HG02973 (cell line): Measurements from ENCODE around the gene SYCN.

Source experiments
- ATAC-seq: cut with Tn5 transposase; IDR thresholded peaks from one replicate; pipeline ENCODE4 v1.9.1; 2021; ENCODE audit warnings: moderate library complexity; ENCODE audit not compliant: unreplicated experiment

The SYCN gene

DNA sequence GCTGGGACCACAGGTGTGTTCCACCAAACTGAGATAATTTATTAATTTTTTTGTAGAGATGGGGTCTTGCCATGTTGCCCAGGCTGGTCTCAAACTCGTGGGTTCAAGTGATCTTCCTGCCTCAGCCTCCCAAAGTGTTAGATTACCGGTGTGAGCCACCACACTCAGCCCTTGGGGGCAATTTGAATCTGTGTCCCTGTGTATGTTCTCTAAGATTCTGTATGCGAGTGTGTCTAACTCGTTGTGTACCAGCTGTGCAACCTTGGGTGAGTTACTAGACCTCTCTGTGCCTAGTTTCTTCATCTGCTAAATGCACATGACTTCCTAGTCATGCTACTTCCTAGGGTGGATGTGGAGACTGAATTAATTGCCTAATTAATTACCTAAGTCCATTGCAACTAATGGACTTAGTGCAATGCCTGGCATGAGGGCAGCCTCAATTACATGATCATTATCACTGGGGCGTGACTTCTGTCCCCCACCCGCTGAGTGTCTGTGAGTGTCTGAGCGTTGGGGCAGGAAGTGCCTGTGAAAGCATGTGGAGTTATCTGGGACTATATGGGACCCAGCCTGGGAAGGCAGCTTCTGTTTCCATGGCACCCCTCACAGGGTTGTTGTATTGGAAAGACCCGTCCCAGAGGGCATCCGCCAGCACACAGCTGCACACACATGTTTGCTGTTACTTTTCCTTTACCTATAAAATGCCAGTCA is 9.1 kb downstream of the SYCN start:
- no peak for ATAC-seq

DNA sequence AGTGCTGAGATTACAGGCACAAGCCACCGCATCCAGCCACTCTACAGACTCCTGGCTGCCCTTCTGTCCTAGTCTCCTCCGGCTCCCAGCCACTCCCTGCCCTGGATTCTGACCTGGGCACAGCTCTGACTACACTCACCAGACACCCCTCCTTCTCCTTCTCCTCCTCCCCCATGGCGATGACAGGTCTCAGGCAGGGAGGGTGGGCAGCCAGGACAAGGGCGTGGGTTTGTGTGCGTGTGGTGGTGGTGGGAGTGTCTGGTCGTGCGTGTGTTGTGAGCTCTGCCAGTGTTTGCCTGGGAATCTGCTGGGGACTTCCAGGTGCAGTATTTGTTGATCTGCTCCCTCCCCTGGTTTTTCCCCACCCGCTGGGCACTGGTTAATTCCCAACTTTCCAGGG is 10.3 kb downstream of the SYCN start:
- ATAC-seq = no peak

DNA sequence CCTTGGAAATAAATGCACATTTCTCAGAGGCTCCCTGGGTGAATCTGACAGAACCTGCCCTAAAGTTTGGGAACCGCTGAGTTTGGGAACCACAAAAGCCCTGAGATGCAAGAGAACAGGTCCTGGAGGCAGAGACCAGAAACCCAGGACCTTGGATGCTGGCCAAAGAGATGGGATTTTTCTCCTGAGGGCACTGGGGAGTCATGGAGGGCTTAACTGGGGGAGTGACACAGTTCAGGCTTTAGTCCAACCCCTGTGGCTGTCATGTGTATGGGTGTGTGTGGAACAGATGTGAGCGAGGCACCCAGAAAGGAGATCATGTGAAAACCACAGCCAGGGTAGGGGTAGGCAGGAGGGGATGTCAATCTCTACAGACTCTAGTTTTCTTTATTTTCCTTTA is 11.2 kb downstream of the SYCN start:
- ATAC-seq = no peak

DNA sequence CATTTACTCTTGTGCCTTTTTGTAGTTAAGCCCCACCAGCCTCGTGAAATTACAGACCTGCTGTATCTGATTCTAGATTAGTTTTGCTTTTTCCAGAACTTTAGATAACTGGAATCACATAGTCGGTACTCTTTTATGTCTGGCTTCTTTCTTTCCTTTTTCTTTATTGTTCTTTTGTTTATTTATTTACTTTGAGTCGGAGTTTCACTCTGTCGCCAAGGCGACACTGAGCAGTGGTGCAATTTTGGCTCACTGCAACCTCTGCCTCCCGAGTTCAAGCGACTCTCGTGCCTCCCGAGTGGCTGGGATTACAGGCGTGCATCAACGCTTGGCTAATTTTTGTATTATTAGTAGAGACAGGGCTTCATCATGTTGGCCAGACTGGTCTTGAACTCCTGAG is 13.3 kb downstream of the SYCN start:
- no peak for ATAC-seq

DNA sequence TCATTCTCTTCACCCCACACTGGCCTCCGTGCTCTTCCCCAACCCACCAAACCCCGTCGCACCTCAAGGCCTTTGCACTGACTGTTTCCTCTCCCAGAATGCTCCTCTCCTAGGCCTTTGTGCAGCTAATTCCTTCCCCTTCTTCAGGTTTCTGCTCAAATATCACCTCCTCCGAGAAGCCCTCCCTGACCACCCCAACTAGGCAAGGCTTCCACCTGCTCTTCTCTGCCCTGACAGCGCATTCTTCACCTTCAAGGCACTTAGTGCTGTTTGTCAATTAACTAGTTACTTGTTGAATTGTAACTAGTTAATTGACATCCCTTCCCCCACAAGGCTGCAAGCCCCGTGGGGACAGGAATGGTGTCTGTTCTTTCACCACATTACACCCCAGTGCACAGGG is 15.1 kb downstream of the SYCN start:
- ATAC-seq = no peak

DNA sequence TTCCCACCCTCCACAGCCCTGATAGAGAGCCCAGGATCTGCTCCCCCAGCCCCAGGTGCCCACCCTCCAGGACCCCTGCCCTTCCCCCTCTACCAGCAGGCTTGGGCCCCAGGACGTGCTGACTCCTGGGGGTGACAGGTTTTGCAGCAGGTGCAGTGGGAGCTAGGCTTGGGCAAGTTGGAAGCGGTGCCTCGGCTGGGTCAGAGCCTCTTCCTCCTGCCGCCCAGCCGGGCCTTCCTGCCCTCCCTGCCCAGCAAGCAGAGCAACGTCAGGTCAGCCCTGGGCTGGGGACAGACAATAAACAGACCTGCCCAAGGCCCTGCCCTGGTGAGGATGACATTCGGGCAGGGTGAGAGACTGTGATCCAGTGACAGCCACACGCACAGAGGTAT is 16.5 kb downstream of the SYCN start:
- no peak for ATAC-seq

DNA sequence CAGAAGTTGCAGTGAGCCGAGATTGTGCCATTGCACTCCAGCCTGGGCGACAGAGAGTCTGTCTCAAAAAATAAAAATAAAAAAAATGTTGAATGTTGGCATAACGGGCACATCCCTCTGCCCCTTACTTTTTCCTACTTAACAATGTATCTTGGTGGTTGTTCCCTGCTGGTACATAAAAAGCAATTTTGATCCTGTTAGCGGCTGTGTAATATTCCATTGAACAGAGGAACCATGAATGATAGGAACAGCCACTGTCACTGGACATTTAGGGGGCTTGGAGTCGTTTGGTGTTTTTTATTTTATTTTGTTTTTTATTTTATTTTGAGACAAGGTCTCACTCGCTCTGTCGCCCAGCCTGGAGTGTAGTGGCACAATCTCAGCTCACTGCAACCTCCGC is 17.7 kb downstream of the SYCN start:
- ATAC-seq = no peak

DNA sequence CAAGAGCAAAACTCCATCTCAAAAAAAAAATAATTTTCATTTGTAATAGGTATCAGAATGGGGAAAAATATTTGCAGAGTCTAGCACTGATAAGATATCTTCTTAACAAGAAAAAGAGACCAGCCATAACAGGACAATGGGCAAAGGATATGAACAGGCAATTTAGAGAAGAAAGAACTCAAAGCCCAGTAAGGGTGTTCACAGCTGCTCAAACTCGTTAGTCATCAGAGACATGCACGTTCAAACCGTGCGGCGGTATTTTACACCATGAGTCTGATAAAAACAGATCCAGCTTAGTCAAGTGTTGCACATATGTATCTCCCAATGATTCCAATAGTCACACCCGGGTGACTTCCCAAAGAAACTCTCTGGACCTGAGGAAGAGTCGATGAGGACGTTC is 21.0 kb downstream of the SYCN start:
- ATAC-seq = no peak

DNA sequence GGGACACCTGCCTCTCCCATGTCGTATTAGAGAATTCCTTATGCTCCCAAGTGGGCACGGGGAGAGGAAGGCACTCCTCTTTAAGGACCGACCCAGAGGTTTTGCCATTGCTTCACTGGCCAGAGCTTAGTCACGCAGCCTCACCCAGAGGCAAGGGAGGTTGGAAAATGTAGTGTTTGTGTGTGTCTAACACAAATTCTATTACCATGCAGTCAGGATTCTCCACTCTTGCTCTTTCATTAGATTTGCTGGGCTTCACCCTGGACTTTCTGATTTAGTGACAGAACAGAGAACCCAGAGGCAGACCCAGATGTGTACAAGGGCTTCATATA is 21.9 kb downstream of the SYCN start:
- ATAC-seq = no peak

DNA sequence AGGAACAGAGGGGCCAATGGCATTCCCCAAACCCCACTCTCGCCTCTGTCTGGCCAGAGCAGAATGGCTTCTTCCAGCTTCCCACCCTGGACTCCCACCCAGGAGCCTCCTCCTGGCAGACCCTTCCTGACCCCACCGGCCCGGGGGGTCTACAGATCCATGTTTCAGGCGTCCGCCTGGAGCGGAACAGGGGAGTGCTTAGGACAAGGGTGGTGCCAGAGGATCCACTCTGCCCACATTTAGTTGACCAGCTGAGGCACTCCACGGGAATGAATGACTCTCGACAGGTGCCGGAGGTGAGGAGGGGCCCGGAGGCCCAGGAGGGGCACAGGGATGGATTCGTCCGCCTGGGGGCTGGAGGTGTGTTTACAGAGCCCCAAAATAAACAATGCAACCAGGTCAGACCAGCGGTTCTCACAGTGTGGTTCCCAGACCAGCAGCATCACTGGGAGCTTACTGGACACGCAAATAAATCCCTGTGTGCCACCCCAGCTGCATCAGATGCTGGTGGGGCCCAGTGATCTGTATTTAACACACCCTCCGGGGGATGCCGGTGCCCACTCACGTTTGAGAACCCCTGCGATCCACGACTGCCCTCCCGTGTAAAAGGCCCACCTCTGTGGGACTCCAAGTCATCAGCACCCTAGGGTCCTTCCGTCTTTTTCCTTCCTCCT is 22.4 kb downstream of the SYCN start:
- ATAC-seq = no peak

DNA sequence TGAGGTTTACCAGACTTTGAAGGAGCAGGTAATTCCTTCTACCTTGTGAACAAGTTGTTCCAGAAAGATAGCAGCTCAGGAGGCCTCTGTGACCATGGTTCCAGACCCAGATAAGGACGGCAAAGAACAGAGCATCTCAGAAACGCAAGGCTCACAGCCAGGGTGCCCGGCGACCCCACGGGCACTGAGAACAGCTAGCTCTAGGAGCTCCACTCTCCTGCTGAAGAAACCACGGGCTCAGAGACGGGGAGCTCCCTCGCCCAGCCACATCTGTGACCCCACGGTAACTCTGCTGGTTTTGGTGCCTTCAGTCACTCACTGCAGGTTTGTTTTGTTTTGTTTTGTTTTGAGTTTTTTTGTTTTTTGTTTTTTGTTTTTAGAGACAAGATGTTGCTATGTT is 23.3 kb downstream of the SYCN start:
- ATAC-seq = no peak

DNA sequence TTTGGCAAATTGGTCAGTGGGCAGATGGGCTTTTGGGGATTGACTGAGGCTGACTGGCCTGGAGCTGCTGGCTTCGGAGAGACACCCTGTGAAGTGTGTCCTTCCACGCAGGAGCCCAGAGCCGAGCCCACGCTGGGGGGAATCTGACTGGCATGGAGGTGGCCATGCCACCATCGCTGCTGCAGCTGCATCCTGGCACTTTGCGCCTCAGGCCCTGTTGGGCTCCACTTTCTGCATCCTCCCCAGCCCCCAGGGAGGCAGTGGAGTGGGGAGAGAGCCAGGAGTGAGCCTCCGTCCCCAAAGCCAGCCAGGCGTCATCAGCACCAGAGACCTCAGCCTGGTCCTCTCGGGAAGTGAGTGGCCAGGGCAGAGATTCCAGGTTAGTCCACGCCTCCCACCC is 24.3 kb downstream of the SYCN start:
- ATAC-seq = no peak

DNA sequence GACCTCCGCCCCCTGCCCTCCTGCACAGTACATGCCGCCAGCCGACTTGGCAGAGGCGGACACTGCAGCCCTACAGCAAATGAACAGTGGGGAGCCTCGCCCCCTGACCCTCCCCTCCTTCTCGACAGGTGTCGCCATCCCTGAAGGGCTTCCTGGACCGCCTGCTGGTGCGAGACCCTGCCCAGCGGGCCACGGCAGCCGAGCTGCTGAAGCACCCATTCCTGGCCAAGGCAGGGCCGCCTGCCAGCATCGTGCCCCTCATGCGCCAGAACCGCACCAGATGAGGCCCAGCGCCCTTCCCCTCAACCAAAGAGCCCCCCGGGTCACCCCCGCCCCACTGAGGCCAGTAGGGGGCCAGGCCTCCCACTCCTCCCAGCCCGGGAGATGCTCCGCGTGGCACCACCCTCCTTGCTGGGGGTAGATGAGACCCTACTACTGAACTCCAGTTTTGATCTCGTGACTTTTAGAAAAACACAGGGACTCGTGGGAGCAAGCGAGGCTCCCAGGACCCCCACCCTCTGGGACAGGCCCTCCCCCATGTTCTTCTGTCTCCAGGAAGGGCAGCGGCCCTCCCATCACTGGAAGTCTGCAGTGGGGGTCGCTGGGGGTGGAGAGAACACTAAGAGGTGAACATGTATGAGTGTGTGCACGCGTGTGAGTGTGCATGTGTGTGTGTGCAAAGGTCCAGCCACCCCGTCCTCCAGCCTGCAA is 25.6 kb downstream of the SYCN start:
- ATAC-seq = no peak

DNA sequence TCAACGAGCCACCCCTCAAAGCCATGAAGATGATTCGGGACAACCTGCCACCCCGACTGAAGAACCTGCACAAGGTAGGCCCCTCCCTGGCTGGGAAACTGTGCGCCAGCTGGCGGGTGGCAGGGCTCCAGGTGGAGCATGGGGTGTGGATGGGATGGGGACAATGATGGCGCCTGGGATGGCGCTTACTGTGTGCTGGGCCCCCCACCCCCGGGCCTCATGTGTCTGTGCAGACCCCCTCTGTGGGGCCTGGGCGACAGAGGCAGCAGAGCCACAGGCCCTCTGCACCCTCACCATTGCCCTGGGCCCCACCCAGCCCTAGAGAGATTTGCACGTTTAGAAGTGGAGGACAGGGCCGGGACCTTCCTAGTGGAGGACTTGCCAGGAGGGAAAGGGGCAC is 26.3 kb downstream of the SYCN start:
- ATAC-seq = no peak

DNA sequence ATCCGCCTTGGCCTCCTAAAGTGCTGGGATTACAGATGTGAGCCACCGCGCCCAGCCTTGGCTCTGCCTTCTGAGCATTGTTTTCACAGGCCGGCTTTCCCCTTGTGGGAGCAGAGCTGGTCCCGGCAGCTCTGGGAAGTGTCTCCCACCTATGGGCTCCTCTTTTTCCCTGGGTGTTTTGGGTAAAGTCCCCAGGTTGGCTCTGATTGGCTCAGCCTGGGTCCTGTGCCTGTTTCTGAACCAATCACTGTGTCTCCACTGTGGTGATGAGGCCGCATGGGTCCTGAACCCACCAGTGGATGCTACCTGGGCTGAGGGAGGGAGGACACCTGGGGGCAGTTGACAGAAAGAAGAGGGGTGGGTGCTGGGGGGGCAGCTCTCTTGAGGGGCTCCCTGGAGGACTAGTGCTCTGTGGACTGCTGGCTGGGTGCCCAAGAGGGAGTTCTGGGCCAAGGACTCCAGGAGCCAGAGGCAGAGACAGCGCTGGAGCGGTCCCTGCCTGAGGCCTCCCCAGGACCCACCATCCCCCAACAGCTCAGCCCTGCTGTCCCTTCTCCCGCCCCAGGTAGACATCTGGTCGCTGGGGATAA is 26.9 kb downstream of the SYCN start:
- no peak for ATAC-seq

DNA sequence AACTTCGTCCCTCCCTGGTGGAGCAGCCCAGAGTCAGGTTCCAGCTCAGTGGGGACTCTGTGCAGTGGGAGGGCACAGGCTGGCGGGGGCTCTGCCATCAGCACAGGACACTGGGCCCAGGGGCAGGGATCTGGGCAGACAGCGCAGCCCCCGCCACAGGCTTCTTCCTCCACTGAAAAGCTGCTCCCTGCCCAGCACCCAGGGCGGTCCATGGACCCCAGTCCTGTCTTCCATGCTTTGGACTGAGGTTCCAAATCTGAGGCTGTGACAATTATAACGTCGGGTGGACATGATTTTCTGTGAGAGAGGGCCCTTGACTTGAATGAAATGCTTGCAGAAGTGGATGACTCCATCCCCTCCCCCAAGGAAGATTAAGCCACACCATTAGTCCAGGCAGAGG is 28.5 kb downstream of the SYCN start:
- ATAC-seq = no peak

DNA sequence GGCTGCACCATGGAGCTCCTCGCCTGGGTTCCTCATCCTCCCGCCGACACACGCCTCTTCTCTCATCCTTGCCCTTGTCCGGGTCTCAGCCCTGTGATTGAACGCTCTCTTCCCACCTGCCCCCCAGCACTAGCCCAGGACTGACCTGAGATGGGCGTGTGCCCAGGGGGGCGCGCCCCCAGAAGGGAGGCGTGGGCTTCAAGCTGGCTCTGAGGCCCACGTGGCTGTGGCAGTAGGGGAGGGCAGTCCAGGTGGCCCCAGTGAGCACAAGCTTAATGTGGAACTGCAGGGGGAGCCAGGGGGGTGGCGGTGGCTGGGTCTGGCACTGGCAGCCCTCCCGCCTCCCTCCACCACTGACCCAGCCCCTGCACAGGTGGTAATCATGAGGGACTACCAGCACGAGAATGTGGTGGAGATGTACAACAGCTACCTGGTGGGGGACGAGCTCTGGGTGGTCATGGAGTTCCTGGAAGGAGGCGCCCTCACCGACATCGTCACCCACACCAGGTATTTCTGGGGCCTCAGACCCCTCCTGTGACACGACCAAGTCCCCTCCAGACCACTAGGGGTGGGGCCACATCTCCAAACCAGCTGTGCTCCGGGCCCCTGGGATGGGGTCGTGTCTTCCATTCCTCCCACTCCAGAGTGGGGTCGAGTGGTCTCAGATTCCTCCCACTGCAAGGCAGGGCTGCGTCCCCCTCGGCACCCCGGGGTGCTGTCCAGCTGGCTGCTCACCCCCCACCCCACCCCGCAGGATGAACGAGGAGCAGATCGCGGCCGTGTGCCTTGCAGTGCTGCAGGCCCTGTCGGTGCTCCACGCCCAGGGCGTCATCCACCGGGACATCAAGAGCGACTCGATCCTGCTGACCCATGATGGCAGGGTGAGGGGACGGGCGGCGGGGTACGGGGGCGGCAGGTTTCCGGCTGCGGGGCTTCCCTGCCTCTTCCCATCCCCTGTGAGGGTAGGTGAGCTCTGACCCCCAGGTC is 29.2 kb downstream of the SYCN start:
- no peak for ATAC-seq

DNA sequence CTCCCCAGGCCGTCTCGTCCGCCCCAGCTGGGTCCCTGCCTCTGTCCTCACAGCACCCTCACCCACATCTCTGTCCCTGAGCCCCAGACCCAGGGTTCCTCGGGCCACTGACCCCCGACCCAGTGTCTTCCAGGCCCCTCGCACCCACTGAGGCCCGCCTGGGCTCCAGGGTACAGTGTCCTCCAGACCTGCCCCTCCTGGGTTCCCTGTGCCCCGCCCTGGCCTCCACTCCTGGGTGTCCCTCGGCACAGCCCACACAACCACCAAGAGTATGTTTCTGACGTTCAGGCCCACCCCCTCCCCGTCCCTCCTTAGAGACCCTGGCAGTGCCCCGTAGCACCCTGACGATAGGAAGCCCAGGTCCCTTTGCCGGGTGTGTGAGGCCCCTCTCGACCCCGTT is 29.9 kb downstream of the SYCN start:
- ATAC-seq = no peak

DNA sequence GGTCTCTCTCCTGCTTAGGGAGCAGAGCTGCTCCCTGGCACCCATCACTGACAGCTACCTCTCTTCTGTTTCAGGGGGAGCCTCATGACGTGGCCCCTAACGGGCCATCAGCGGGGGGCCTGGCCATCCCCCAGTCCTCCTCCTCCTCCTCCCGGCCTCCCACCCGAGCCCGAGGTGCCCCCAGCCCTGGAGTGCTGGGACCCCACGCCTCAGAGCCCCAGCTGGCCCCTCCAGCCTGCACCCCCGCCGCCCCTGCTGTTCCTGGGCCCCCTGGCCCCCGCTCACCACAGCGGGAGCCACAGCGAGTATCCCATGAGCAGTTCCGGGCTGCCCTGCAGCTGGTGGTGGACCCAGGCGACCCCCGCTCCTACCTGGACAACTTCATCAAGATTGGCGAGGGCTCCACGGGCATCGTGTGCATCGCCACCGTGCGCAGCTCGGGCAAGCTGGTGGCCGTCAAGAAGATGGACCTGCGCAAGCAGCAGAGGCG is 30.5 kb downstream of the SYCN start:
- no peak for ATAC-seq

DNA sequence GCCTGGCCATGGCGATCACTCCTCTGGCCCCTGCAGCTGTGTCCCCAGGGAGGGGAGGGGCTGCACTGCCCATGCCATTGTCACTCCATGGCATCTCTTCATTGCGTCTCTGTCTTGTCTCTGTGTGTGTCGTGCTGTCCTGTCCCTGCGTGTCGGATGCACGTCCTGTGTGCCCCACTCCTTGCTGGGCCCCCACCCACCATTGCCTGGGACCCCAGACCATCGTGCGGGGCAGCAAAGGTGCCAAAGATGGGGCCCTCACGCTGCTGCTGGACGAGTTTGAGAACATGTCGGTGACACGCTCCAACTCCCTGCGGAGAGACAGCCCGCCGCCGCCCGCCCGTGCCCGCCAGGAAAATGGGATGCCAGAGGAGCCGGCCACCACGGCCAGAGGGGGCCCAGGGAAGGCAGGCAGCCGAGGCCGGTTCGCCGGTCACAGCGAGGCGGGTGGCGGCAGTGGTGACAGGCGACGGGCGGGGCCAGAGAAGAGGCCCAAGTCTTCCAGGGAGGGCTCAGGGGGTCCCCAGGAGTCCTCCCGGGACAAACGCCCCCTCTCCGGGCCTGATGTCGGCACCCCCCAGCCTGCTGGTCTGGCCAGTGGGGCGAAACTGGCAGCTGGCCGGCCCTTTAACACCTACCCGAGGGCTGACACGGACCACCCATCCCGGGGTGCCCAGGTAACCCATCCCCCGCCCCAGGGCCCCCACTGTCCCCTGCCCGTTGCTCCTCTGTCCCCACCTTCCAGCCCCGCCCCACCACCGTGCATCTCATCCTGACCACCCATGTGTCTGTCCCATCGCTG is 31.2 kb downstream of the SYCN start:
- no peak for ATAC-seq
